Endothelial cell of umbilical vein (primary cell): ENCODE measurements around the gene TBC1D13. TPM values are rescaled to one million over a fixed set of nuclear protein-coding genes. Genes with fewer than 3 reads are reported as not detected.

Experiments used
- BruUV-seq: library from RNA; stranded (reverse); fragments of 400-500 nt; replicated peaks from 2 replicates; lab custom pipeline; 2021; lab: Mats Ljungman, UMichigan
- CTCF ChIA-PET: fragments of 300-600, 350-600 bp; sonication (Branson Sonifier 250); formaldehyde crosslinking; loops from one replicate; lab custom pipeline; 2021; ENCODE audit warnings: antibody characterized with exemption, inconsistent platforms; lab: Charles Lee
- POLR2A ChIA-PET: fragments of 300-600, 350-600 bp; sonication (Branson Sonifier 250); formaldehyde crosslinking; loops from one replicate; lab custom pipeline; 2021; ENCODE audit warnings: antibody characterized with exemption, inconsistent platforms; lab: Charles Lee
- DNase-seq: peaks from one replicate; pipeline ENCODE4 v3.0.0-alpha.2; 2011; ENCODE audit warnings: low read depth, low spot score
- FAIRE-seq: peaks from 2 replicates; lab custom pipeline; 2011; peaks lifted over from hg19 to GRCh38; lab: Jason Lieb, UNC
- H2AFZ ChIP-seq: 2 replicates; pipeline ENCODE4 v1.6.0; 2012; ENCODE audit warnings: low read depth, low read length, control low read depth, inconsistent platforms
- H3K27ac ChIP-seq: 2 replicates; pipeline ENCODE4 v1.5.1; 2011; ENCODE audit warnings: low read depth, mild to moderate bottlenecking, control low read depth, low read length, moderate library complexity; ENCODE audit not compliant: insufficient read depth
- H3K27me3 ChIP-seq, 2 experiments: 2 replicates each; pipeline versions ENCODE4 v1.6.0 to v1.6.1; 2011; ENCODE audit warnings: low read length in 2 of 2, mixed read lengths in 1 of 2; ENCODE audit not compliant: control insufficient read depth in 2 of 2, insufficient read depth in 2 of 2
- H3K36me3 ChIP-seq, 2 experiments: 2 replicates in 1 of 2; 3 replicates in 1 of 2; pipeline ENCODE4 v1.5.1; 2011; ENCODE audit warnings: low read length in 2 of 2, mild to moderate bottlenecking in 1 of 2, moderate library complexity in 1 of 2; ENCODE audit not compliant: control insufficient read depth in 2 of 2, insufficient read depth in 2 of 2; ENCODE audit errors: extremely low read depth in 1 of 2
- H3K4me1 ChIP-seq: 3 replicates; pipeline ENCODE4 v1.5.1; 2011; ENCODE audit warnings: mild to moderate bottlenecking, low read length; ENCODE audit not compliant: control insufficient read depth, insufficient read depth; ENCODE audit errors: extremely low read depth
- H3K4me2 ChIP-seq: 2 replicates; pipeline ENCODE4 v1.6.1; 2011; ENCODE audit warnings: low read length, control low read depth, mixed read lengths; ENCODE audit not compliant: insufficient read depth
- H3K4me3 ChIP-seq, 3 experiments: fragments of 200-600 bp in 1 of 3; sonication (generic), shearing (Covaris generic) in 1 of 3; replicated peaks in 1 of 3; 2 replicates each; pipeline ENCODE4 v1.5.1; 2011 to 2016; ENCODE audit warnings: control low read depth in 3 of 3, low read length in 3 of 3, mild to moderate bottlenecking in 2 of 3, inconsistent platforms in 1 of 3, low read depth in 1 of 3, moderate library complexity in 1 of 3; ENCODE audit not compliant: insufficient read depth in 1 of 3
- H3K79me2 ChIP-seq: 2 replicates; pipeline ENCODE4 v1.6.0; 2012; ENCODE audit warnings: low read length, inconsistent platforms; ENCODE audit not compliant: control insufficient read depth, insufficient read depth
- H3K9ac ChIP-seq: replicated peaks from 2 replicates; pipeline ENCODE3; 2011; ENCODE audit warnings: low read length, control low read depth; ENCODE audit not compliant: insufficient read depth; ENCODE audit errors: extremely low read depth
- H3K9me1 ChIP-seq: replicated peaks from 3 replicates; pipeline ENCODE4 v1.6.0; 2011; ENCODE audit warnings: mild to moderate bottlenecking, low read length; ENCODE audit not compliant: control insufficient read depth, insufficient read depth; ENCODE audit errors: extremely low read depth
- H3K9me3 ChIP-seq: replicated peaks from 2 replicates; pipeline ENCODE4 v1.5.1; 2012; ENCODE audit warnings: low read length, inconsistent platforms; ENCODE audit not compliant: control insufficient read depth, insufficient read depth
- H4K20me1 ChIP-seq: replicated peaks from 2 replicates; pipeline ENCODE3; 2011; ENCODE audit warnings: mild to moderate bottlenecking, low read length; ENCODE audit not compliant: control insufficient read depth, insufficient read depth; ENCODE audit errors: extremely low read depth
- CTCF ChIP-seq, 2 donors: IDR thresholded peaks; 1 replicate in 1 of 2; 2 replicates in 1 of 2; pipeline ENCODE4 v1.5.1; 2011; ENCODE audit warnings: low read length in 2 of 2, mild to moderate bottlenecking in 2 of 2, moderate library complexity in 2 of 2, control low read depth in 1 of 2, inconsistent platforms in 1 of 2, low read depth in 1 of 2; ENCODE audit not compliant: insufficient read depth in 1 of 2; ENCODE audit errors: extremely low read depth in 1 of 2
- EZH2 ChIP-seq: IDR thresholded peaks from 2 replicates; pipeline ENCODE4 v1.6.1; 2012; ENCODE audit warnings: borderline replicate concordance, low read depth, mild to moderate bottlenecking, moderate library complexity, low read length, inconsistent platforms; ENCODE audit not compliant: severe bottlenecking
- FOS ChIP-seq: IDR thresholded peaks from 2 replicates; pipeline ENCODE4 v1.6.1; 2011; ENCODE audit warnings: mild to moderate bottlenecking, low read length, moderate library complexity, borderline replicate concordance; ENCODE audit not compliant: insufficient read depth
- GATA2 ChIP-seq: IDR thresholded peaks from 2 replicates; pipeline ENCODE4 v1.7.0; 2011; ENCODE audit warnings: low read depth, mild to moderate bottlenecking, moderate library complexity, mixed read lengths, low read length; ENCODE audit not compliant: insufficient read length, insufficient read depth
- JUN ChIP-seq: IDR thresholded peaks from 2 replicates; pipeline ENCODE4 v1.6.1; 2011; ENCODE audit warnings: borderline replicate concordance, low read depth; ENCODE audit not compliant: insufficient read length, insufficient read depth
- MAX ChIP-seq: IDR thresholded peaks from 2 replicates; pipeline ENCODE4 v1.6.1; 2011; ENCODE audit not compliant: insufficient read depth, insufficient read length
- MYC ChIP-seq: IDR thresholded peaks from one replicate; pipeline ENCODE4 v1.6.1; 2011; ENCODE audit warnings: mild to moderate bottlenecking, low read depth, low read length
- POLR2A ChIP-seq: IDR thresholded peaks from 2 replicates; pipeline ENCODE4 v1.6.1; 2012; ENCODE audit warnings: low read depth, mild to moderate bottlenecking, control low read depth, low read length
- POLR2AphosphoS5 ChIP-seq: IDR thresholded peaks from 2 replicates; pipeline ENCODE4 v1.6.1; 2012; ENCODE audit warnings: low read depth, mild to moderate bottlenecking, control low read depth, low read length, moderate library complexity; ENCODE audit not compliant: insufficient read depth
- dilution Hi-C: fragments of 300-500 bp; cut with MboI; formaldehyde crosslinking; loops from one replicate; pipeline ENCODE4 v1.15.0; 2019; ENCODE audit warnings: low sequenced_read_pairs; ENCODE audit not compliant: extremely low pct_ligation_motif_present
- intact Hi-C: fragments of 100-400 bp; cut with micrococcal nuclease; formaldehyde crosslinking; loops from one replicate; pipeline ENCODE4 v1.10.0; 2022
- polyA plus RNA-seq, 4 experiments: library from polyadenylated mRNA; depleted of rRNA in 3 of 4; stranded (reverse) in 3 of 4; unstranded in 1 of 4; fragments of >200 nt; gene quantifications; 2 replicates each; pipeline versions ENCODE4 v1.2.1 to v1.2.3, GENCODE V29; 2011 to 2012; ENCODE audit warnings: missing spikeins in 1 of 4
- total RNA-seq: library from RNA; stranded (reverse); gene quantifications from 2 replicates; pipeline ENCODE4 v1.2.3, GENCODE V29; 2021

The TBC1D13 gene
- total and polyA plus RNA-seq, 2 donors (not counting 3 experiments of a cell fraction or from before 2014, with no cell fraction given): 35.1 to 41.9 TPM

GRCh38 chr9:128828267-128828666 is 41.2 kb downstream of the TBC1D13 start:
- peaks cover 5 to 36% of the 10 kb centered on the region in 2 experiments for H3K36me3 ChIP-seq
- peaks cover 5% of the 10 kb centered on the region for H3K4me1 ChIP-seq
- H3K9ac ChIP-seq: no peak overlapping the region
- H3K9me1 ChIP-seq: no peaks in the 10 kb centered on the region
- no peak for FAIRE-seq
- H3K4me3 ChIP-seq: no peak overlapping the region
- peaks cover 10% of the 10 kb centered on the region for H3K79me2 ChIP-seq
- CTCF ChIA-PET: no interaction called here
- no TSS peak for BruUV-seq
- no peak overlapping the region for H2AFZ ChIP-seq
- H3K9me3 ChIP-seq: no peaks in the 10 kb centered on the region
- no peak overlapping the region for H3K27ac ChIP-seq
- no peaks in the 10 kb centered on the region for H4K20me1 ChIP-seq
- DNase-seq: no peak
- intact Hi-C loops: no loop called here
- dilution Hi-C loops: no loop called here
- H3K4me2 ChIP-seq: peak overlapping the region; percentile 64
- POLR2A ChIA-PET: no interaction called here
- no peak for TF ChIP-seq FOS
- no peak for TF ChIP-seq EZH2
- no peak for TF ChIP-seq JUN
- TF ChIP-seq POLR2A: no peak
- no peak for TF ChIP-seq MAX
- TF ChIP-seq POLR2AphosphoS5: no peak
- no peak for TF ChIP-seq MYC
- TF ChIP-seq GATA2: no peak
- TF ChIP-seq CTCF (IDR thresholded peaks at IDR 0.05; ENCODE audit: extremely low read depth in 1 of 2, insufficient read depth in 1 of 2, low read depth in 1 of 2, low read length in 2 of 2): no peak
- no peaks in the 10 kb centered on the region for H3K27me3 ChIP-seq
